ENCODE measurements around the gene DDX47.
"Not testable (repeated sequence)": the region's sequence is repeated elsewhere in the genome, so short reads cannot be mapped to it uniquely, and the experiment has no call there.

The DDX47 gene

DNA sequence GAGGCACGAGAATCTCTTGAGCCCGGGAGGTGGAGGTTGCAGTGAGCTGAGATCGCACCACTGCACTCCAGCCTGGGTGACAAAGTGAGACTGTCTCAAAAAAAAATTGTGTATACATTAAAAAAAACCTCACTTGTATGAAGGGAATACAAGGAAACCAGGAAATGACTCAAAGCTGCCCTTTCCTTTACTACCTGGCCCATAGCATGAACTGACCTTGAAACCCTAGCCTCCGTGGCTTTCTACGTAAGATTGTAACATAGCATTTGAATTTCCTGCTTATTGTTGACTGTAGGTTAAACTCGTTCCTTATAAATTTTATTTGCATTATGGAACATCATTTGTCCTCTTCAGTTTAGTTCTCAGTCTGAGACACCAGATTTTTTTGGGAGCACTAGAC, 9.1 kb upstream of the DDX47 start:
- Mint-ChIP-seq H3K4me1 (peaks cover 38 to 61% of the 10 kb centered on the region in 2 donors), H3K36me3 (peaks cover 0 to 2% of the 10 kb centered on the region in 2 donors), H3K27ac (peak overlapping the region; percentile 26), H3K4me3 (no peak overlapping the region), H3K27me3 (no peaks in the 10 kb centered on the region), H3K9me3 (no peaks in the 10 kb centered on the region)
- DNase-seq (no peak), ATAC-seq (replicated peaks) (no peak)

DNA sequence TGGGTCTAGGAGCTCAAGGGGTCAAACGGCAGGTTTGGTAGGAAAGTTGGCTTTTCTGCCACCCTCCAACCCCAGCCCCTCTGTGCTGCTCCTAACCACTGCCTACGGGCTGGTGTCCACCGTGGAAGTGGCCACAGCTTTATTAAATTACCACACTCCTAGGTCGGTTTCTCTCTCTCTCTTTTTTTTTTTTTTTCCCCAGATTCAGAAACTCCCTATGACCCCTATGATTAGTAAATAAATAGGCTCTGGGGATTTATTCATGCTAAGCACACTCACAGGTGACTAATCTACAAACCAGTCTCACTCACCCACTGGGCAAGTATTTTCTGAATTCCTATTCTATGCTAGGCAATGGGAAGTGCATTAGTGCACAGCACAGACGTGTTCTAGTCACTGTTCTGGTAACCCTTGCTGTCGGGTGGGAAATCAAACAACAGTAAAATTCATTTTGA, 8.7 kb upstream of the DDX47 start:
- Mint-ChIP-seq H3K27me3 (no peaks in the 10 kb centered on the region), H3K4me1 (peaks cover 40 to 65% of the 10 kb centered on the region in 2 donors), H3K36me3 (peaks cover 0 to 2% of the 10 kb centered on the region in 2 donors), H3K4me3 (no peak overlapping the region), H3K27ac (peak overlapping the region; percentile 26), H3K9me3 (no peaks in the 10 kb centered on the region)
- DNase-seq (no peak), ATAC-seq (replicated peaks) (no peak)

DNA sequence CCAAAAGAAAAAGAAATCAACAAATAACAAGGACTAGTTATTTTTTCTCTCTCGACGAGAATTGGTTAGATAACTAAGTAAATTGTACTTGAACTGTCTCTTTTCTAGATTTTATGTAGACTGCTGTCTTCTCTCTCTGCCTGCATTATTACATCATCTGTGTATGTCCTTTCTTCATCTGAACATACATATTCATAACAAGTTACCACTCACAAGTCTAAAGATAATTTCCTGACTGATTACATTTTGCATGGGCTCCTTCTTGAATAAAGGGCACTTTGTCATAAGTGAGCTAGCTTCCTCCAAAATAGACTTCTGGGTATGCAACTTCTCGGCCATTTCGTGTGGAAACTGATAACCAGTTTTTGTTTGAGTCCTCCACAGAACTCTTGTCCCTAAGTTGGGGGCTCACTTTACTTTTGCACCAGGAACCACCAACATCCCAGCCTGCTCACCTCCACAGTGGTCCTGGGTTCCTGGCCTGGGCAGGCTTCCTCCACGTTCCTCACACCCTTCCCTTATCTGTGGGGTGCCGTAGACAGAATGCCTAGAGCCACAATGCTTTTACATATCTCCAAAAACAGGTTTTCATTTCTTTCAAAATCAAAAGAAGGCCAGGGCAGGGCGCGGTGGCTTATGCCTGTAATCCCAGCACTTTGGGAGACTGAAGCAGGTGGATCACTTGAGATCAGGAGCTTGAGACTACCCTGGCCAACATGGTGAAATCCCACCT, 6.2 kb upstream of the DDX47 start:
- Mint-ChIP-seq H3K4me3 (peak overlapping the region in 1 of 2 donors; percentile 44), H3K4me1 (peaks cover 36 to 64% of the 10 kb centered on the region in 2 donors), H3K27ac (peak overlapping the region; percentile 88), H3K36me3 (peaks cover 0 to 2% of the 10 kb centered on the region in 2 donors), H3K27me3 (no peaks in the 10 kb centered on the region), H3K9me3 (no peaks in the 10 kb centered on the region)
- ATAC-seq (replicated peaks): no peak
- no peak for DNase-seq

DNA sequence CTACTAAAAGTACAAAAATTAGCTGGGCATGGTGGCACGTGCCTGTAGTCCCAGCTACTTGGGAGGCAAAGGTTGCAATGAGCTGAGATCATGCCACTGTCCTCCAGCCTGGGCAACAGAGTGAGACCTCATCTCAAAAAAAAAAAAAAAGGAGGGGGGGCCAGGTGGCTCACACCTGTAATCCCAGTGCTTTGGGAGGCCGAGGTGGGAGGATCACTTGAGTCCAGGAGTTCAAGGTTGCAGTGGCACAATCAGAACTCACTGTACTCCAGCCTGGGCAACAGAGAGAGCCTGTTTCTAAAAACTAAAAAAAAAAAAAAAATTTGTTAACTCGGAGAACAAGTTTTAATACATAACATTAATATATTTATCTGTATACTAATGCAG, 5.6 kb upstream of the DDX47 start:
- DNase-seq; H3K27me3 Mint-ChIP-seq; H3K36me3 Mint-ChIP-seq; ATAC-seq (replicated peaks); H3K9me3 Mint-ChIP-seq: not testable (repeated sequence)
- H3K4me3 Mint-ChIP-seq: peak overlapping the region in 1 of 2 donors; percentile 44
- peaks cover 32 to 58% of the 10 kb centered on the region in 2 donors for H3K4me1 Mint-ChIP-seq
- H3K27ac Mint-ChIP-seq: peak overlapping the region; percentile 88

DNA sequence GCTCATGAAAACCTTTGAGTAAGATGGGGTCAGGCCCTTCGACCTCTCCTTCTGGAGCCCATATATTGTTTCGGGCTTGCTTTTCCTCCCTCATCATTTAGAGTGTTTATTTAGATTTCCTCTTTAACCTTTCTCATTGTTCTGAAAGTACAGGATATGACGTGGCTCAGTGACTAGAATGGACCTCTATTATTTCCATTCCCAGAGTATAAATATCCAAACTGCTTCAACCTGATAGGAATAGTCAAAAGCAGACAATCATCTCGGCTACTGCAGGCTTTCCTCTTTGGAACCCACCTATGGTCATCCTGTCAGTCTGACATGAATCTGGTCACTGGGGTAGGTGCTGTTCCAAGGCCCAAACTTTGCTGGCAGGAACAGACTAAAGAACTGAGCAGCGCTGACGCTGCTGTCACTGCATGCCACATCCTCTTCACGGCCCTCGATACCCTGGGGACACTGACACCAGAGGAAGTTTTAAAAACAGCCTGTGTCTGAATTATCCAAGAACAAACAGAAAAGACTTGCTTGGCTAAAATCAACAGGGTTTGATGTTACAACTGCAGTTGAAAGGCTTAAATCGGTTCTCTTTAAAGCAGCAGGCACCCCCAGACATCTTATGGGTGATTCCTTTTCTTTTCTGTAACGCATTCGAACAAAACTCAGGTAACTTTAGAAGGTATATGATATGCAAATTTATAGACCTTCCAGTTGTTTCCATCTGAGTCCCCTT, 5.0 kb upstream of the DDX47 start:
- H3K4me1 Mint-ChIP-seq: peaks cover 34 to 58% of the 10 kb centered on the region in 2 donors
- H3K27ac Mint-ChIP-seq: peak overlapping the region; percentile 88
- peak; percentile 71 for DNase-seq
- peak overlapping the region; percentile 69 to 76 for H3K4me3 Mint-ChIP-seq
- H3K27me3 Mint-ChIP-seq: no peaks in the 10 kb centered on the region
- no peaks in the 10 kb centered on the region for H3K9me3 Mint-ChIP-seq
- H3K36me3 Mint-ChIP-seq: no peaks in the 10 kb centered on the region
- peak; percentile 88 to 90 for ATAC-seq (replicated peaks)

DNA sequence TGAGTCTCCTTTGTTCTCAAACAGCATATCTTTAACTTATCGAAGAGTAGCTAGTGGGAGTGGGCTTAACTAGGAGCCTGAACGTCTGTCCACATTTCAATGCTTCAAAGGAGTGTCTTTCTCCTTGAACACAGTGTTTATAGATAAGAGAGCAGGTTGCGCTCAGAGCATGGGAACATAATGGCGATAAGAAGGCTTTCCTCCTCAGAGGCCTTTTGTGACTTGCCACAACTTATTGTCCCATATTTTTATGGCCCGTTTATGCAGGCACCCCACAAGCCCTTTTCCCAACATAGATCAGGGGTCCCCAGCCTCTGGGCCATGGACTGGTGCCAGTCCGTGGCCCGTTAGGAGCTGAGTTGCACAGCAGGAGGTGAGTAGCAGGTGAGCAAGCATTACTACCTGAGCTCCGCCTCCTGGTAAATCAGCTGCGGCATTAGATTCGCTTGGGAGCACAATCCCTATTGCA, 2.6 kb upstream of the DDX47 start:
- no peak overlapping the region for H3K27ac Mint-ChIP-seq
- ATAC-seq (replicated peaks): no peak
- H3K4me1 Mint-ChIP-seq: peaks cover 35 to 64% of the 10 kb centered on the region in 2 donors

DNA sequence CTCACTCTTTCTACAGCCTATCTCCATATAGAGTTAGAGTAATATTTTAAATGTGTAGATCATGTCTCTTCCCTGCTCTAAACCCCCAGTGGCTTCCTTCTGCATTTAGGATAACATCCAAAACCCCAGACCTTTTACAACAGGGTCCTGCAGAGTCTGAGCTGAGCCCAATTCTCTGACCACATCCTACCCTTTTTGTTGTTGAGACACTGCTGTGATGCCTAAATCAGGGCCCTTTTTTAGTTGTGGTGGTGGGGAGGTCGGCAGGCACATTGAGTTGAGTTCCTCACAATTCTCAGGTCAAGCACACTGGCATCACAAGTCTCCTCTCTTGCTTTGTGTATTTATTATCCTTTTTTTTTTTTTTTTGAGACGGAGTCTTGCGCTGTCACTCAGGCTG, 1.8 kb upstream of the DDX47 start:
- H3K27ac Mint-ChIP-seq: no peak overlapping the region
- ATAC-seq (replicated peaks) (no peak), DNase-seq (no peak)
- H3K4me3 Mint-ChIP-seq: no peak overlapping the region
- peaks cover 37 to 65% of the 10 kb centered on the region in 2 donors for H3K4me1 Mint-ChIP-seq
- H3K9me3 Mint-ChIP-seq: no peaks in the 10 kb centered on the region
- peaks cover 18 to 19% of the 10 kb centered on the region in 2 donors for H3K36me3 Mint-ChIP-seq
- H3K27me3 Mint-ChIP-seq: no peaks in the 10 kb centered on the region

More for the DNA sequence above, 2.6 kb upstream of the DDX47 start:
- Mint-ChIP-seq H3K4me3 (no peak overlapping the region), H3K36me3 (peaks cover 11 to 12% of the 10 kb centered on the region in 2 donors), H3K9me3 (no peaks in the 10 kb centered on the region), H3K27me3 (no peaks in the 10 kb centered on the region)
- no peak for DNase-seq

DNA sequence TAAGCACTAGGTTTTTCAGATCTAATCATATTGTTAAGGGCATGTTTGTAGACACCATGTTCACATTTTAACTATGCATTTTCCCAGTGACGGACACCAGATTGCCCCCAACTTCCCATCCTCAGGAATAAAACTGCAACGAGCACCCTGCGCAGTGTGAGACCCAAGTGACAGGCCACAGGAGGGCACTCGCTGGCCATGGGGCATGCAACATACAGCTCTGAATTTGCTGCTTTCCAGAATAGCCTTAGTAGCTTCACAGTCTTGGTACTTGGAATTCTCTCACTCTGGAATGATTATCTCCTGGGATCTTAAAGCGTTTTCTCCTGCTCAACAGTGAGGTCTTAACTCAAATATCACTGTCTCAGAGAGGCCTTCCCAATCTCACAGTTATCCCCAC, 972 bp upstream of the DDX47 start:
- ATAC-seq (replicated peaks) (no peak), DNase-seq (no peak)
- H3K4me1 Mint-ChIP-seq: peaks cover 37 to 63% of the 10 kb centered on the region in 2 donors
- no peaks in the 10 kb centered on the region for H3K9me3 Mint-ChIP-seq
- H3K36me3 Mint-ChIP-seq: peaks cover 23% of the 10 kb centered on the region in 2 donors
- H3K27ac Mint-ChIP-seq: no peak overlapping the region
- no peak overlapping the region for H3K4me3 Mint-ChIP-seq
- H3K27me3 Mint-ChIP-seq: no peaks in the 10 kb centered on the region

DNA sequence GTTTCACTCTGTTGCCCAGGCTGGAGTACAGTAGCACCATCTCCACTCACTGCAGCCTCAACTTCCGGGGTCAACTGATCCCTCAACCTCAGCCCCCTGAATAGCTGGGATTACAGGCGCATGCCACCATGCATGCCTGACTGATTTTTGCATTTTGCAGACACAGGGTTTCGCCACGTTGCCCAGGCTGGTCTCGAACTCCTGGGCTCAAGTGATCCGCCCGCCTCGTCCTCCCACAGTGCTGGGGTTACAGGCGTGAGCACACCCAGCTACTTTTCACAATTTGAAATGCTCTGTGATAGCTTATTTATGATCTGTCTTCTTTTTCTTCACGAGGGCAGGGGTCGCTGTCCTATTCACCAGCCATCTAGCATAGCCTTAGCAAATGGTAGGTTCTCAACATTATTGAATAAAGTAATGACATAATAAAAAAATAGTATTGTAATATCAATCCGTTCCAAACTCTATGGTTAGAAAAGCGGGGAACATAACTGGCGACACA, 477 bp upstream of the DDX47 start:
- H3K9me3 Mint-ChIP-seq: no peaks in the 10 kb centered on the region
- H3K36me3 Mint-ChIP-seq: peaks cover 23% of the 10 kb centered on the region in 2 donors
- no peak overlapping the region for H3K27ac Mint-ChIP-seq
- H3K27me3 Mint-ChIP-seq: no peaks in the 10 kb centered on the region
- ATAC-seq (replicated peaks): no peak
- no peak for DNase-seq
- H3K4me3 Mint-ChIP-seq: peak overlapping the region in 1 of 2 donors; percentile 99
- peaks cover 35 to 59% of the 10 kb centered on the region in 2 donors for H3K4me1 Mint-ChIP-seq

DNA sequence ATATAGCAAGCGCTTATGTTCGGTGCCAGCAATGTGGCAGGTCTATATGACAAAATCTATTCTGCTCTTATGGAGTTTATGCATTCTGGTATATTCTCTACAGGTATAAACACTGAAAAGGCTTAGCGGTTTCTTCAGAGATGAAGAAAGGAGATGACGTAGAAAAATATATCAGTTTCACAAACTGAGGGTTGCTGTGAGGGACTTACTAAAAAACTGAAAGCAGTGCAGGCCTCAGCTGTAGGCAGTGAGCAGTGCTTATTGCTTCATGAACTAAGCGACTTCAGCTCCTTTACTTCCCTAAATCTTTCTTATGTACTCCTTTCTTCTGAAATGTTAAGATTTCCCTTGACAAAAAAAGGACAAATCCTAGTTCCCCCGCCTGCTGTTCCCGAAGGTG, 4.5 kb downstream of the DDX47 start:
- Mint-ChIP-seq H3K9me3 (no peaks in the 10 kb centered on the region), H3K36me3 (peaks cover 44 to 61% of the 10 kb centered on the region in 2 donors), H3K4me3 (no peak overlapping the region), H3K27me3 (no peaks in the 10 kb centered on the region), H3K4me1 (peaks cover 32 to 72% of the 10 kb centered on the region in 2 donors), H3K27ac (no peak overlapping the region)
- DNase-seq (no peak), ATAC-seq (replicated peaks) (no peak)

DNA sequence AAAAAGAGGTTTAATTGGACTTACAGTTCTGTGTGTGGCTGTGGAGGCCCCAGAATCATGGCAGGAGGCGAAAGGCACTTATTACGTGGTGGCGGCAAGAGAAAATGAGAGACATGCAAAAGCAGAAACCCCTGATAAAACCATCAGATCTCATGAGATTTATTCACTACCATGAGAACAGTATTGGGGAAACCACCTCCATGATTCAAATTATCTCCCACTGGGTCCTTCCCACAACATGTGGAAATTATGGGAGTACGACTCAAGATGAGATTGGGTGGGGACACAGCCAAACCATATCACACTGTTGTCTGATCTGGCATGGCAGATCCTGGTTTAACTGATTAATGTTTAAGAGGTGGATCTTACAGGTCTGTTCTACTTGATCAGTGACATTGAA, 5.6 kb downstream of the DDX47 start:
- DNase-seq: no peak
- H3K4me3 Mint-ChIP-seq: peak overlapping the region in 1 of 2 donors; percentile 18
- no peaks in the 10 kb centered on the region for H3K27me3 Mint-ChIP-seq
- H3K27ac Mint-ChIP-seq: no peak overlapping the region
- H3K4me1 Mint-ChIP-seq: peaks cover 29 to 62% of the 10 kb centered on the region in 2 donors
- no peak for ATAC-seq (replicated peaks)
- H3K36me3 Mint-ChIP-seq: peaks cover 46 to 68% of the 10 kb centered on the region in 2 donors
- no peaks in the 10 kb centered on the region for H3K9me3 Mint-ChIP-seq

DNA sequence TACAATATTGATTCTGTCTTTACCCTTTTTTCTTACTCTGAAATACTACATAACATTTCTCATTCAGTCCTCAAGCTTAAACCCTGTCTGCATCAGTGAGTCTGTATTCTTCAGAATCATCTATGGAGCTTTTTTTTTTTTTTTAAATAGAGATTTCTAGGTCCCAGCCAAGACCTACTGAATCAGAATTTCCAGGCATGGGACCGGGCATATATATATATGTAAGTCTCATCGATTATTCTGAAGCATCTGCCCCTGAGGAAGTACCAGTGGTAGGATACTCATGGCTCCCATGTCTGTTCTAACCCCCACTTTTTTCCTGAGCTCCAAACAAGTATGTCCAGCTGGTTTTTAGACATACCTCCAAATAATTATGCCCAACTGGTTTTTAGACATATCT, 6.1 kb downstream of the DDX47 start:
- ATAC-seq (replicated peaks) (no peak), DNase-seq (no peak)
- Mint-ChIP-seq H3K27ac (no peak overlapping the region), H3K4me1 (peaks cover 26 to 57% of the 10 kb centered on the region in 2 donors), H3K4me3 (no peak overlapping the region), H3K9me3 (no peaks in the 10 kb centered on the region), H3K36me3 (peaks cover 46 to 69% of the 10 kb centered on the region in 2 donors), H3K27me3 (no peaks in the 10 kb centered on the region)

DNA sequence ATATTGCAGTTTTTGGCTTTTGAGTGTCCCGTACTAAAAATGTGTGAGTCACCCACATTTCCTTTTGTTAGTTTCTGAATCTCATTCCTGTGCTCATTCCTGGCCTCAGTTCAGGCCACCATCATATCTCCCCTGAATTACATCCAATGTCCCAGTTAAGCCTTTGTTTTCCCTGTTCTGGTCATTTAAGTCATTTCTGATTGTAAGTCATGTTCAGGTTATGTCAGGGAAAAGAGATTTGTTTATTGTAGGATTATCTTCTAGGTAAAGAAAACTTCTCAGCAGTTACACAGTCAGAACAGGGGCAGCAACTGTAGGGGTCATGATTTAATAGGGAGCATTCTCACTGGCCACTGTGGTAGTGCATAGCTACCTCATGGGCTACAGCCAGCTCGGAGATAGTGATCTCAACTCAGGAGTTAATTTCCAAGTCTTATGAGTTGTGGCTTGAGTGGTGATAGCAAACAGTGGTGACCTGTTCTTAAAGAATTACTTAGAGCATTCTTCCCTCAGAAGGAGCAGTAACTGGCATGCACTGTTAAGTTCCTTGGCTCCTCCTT, 6.7 kb downstream of the DDX47 start:
- H3K27me3 Mint-ChIP-seq: no peaks in the 10 kb centered on the region
- DNase-seq: no peak
- no peaks in the 10 kb centered on the region for H3K9me3 Mint-ChIP-seq
- H3K4me1 Mint-ChIP-seq: peaks cover 25 to 50% of the 10 kb centered on the region in 2 donors
- H3K4me3 Mint-ChIP-seq: no peak overlapping the region
- no peak overlapping the region for H3K27ac Mint-ChIP-seq
- peaks cover 41 to 69% of the 10 kb centered on the region in 2 donors for H3K36me3 Mint-ChIP-seq
- ATAC-seq (replicated peaks): no peak

DNA sequence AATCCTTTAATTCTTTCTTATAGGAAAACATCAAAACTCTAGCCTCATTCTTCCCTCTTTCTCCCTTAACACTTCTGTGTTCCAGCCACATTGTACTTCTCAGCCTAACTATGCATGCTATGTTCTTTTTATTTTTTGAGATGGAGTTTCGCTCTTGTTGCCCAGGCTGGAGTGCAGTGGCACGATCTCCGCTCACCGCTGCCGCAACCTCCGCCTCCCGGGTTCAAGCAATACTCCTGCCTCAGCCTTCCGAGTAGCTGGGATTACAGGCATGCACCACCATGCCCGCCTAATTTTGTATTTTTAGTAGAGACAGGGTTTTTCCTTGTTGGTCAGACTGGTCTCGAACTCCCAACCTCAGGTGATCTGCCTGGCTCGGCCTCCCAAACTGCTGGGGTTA, 7.2 kb downstream of the DDX47 start:
- ATAC-seq (replicated peaks); H3K27ac Mint-ChIP-seq; DNase-seq; H3K9me3 Mint-ChIP-seq; H3K27me3 Mint-ChIP-seq; H3K4me3 Mint-ChIP-seq: not testable (repeated sequence)
- Mint-ChIP-seq H3K36me3 (peaks cover 42 to 68% of the 10 kb centered on the region in 2 donors), H3K4me1 (peaks cover 23 to 46% of the 10 kb centered on the region in 2 donors)
